HFFc6 (cell line): ENCODE data around the gene FARP1. TPM values are rescaled to one million over a fixed set of nuclear protein-coding genes. Genes with fewer than 3 reads are reported as not detected.
A peak's percentile ranks its signal among the peaks of the same experiment; 100 is the strongest.

ENCODE experiments used
- DNase-seq: peaks from one replicate; pipeline ENCODE4 v3.0.0-alpha.2; 2018
- H3K27ac Mint-ChIP-seq: 2 replicates; pipeline ENCODE4 v1.8.0; 2020; ENCODE audit warnings: mild to moderate bottlenecking, mixed read lengths
- H3K27me3 Mint-ChIP-seq: 2 replicates; pipeline ENCODE4 v1.8.0; 2021; ENCODE audit warnings: mild to moderate bottlenecking, moderate library complexity, mixed read lengths; ENCODE audit not compliant: insufficient read depth
- H3K36me3 Mint-ChIP-seq: 2 replicates; pipeline ENCODE4 v1.8.0; 2021; ENCODE audit warnings: low read depth, mixed read lengths
- H3K4me1 Mint-ChIP-seq: 2 replicates; pipeline ENCODE4 v1.8.0; 2020; ENCODE audit warnings: low read depth, mixed read lengths
- H3K4me3 Mint-ChIP-seq: 2 replicates; pipeline ENCODE4 v1.8.0; 2020; ENCODE audit warnings: mild to moderate bottlenecking, moderate library complexity, mixed read lengths
- H3K9me3 Mint-ChIP-seq: 2 replicates; pipeline ENCODE4 v1.8.0; 2020; ENCODE audit warnings: mild to moderate bottlenecking, mixed read lengths
- total RNA-seq, 6 experiments: library from RNA; stranded (reverse); fragmentation: NEBNext Ultra II Directional; extraction: Animal tissue kit (Norgen Biotek cat#: 25700); gene quantifications; 2 replicates in 1 of 6; 3 replicates in 5 of 6; pipeline ENCODE4 v1.2.3, GENCODE V29; 2021
- TF ChIP-seq, protein P1 (sequence below): fragments of 200-600 bp; sonication (generic); IDR thresholded peaks from 2 replicates; pipeline ENCODE4 v1.5.0; 2021; ENCODE audit warnings: antibody characterized with exemption, mild to moderate bottlenecking

Gene FARP1
- total RNA-seq, 6 experiments from 2014 or later: 140 to 181 (median 150) TPM

DNA sequence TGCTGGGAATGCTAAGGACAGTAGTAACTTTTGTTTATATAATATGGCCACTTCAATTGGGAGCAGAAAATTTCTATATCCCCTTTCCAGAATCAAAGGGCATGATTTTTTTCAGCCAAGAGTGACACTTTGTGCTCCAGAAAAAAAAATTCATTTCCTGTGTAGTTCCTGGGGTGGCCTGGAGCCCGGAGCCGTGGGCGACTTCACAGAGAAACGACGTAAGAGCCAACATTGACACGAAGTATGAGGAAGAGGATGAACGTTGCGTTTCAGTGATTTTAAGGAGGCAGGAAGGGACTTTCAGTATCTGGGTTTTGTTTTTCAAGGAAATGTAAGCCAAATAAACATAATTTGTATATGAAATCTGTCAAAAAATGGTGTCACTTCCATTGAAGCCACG, 246.4 kb downstream of the FARP1 start:
- Mint-ChIP-seq H3K9me3 (no peaks in the 10 kb centered on the region), H3K36me3 (peaks cover 41% of the 10 kb centered on the region), H3K4me1 (peaks cover 11% of the 10 kb centered on the region), H3K27me3 (peaks cover 9% of the 10 kb centered on the region), H3K27ac (no peak overlapping the region), H3K4me3 (no peak overlapping the region)
- TF ChIP-seq, protein P1, sequence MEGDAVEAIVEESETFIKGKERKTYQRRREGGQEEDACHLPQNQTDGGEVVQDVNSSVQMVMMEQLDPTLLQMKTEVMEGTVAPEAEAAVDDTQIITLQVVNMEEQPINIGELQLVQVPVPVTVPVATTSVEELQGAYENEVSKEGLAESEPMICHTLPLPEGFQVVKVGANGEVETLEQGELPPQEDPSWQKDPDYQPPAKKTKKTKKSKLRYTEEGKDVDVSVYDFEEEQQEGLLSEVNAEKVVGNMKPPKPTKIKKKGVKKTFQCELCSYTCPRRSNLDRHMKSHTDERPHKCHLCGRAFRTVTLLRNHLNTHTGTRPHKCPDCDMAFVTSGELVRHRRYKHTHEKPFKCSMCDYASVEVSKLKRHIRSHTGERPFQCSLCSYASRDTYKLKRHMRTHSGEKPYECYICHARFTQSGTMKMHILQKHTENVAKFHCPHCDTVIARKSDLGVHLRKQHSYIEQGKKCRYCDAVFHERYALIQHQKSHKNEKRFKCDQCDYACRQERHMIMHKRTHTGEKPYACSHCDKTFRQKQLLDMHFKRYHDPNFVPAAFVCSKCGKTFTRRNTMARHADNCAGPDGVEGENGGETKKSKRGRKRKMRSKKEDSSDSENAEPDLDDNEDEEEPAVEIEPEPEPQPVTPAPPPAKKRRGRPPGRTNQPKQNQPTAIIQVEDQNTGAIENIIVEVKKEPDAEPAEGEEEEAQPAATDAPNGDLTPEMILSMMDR: no peak
- DNase-seq: no peak

DNA sequence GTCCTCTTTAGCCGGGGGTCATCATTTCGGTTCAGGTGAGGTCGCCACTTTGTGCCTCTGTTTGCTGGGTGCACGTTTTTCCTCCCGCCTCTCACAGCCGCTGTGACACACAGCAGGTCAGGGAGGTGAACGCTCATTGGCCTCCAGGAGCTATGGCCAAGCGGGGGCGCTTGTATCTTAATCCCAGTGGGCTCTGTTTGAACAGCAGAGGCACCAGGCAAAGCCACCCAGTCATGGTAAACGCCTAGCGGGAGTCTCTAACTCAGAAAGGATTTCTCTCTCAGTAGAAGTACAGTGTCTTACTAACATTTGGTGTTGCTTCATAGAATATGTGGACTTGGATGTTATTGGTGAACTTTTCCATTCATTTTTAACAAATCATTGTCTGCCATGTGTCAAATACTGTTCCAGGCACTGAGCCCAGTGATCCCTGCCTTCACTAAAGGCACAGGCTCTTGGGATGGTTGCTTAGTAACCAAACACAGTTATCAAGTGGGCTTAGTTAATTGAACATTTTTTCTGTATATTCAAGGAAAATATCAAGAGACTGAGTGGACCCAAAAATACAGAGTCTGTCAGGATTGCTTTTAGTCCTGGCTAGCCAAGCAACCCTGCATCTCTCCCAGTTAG, 247.3 kb downstream of the FARP1 start:
- H3K4me1 Mint-ChIP-seq: peaks cover 2% of the 10 kb centered on the region
- peak; percentile 3 for DNase-seq
- H3K36me3 Mint-ChIP-seq: peaks cover 32% of the 10 kb centered on the region
- H3K9me3 Mint-ChIP-seq: no peaks in the 10 kb centered on the region
- TF ChIP-seq, protein P1: no peak
- H3K4me3 Mint-ChIP-seq: no peak overlapping the region
- H3K27ac Mint-ChIP-seq: no peak overlapping the region
- H3K27me3 Mint-ChIP-seq: peaks cover 7% of the 10 kb centered on the region

DNA sequence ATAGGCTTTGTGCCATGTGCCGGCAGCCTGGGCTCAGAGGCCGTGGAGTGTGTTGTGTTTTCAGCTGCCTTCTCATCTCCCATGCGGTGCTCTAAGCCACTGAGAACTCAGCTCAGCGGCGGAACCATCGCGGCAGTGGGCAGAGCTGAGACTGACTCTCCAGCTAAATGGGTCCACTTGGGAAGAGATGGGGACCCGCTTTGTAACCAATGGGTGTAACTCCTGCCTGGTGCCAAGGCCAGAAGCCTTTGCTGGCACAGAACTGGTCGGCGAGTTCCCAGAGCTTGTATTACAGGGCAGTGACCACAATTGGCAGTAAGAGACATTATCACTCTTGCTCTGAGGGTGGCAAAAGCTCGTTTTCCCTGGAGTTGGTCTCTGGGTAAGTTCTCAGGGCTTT, 251.0 kb downstream of the FARP1 start:
- no peak overlapping the region for H3K27ac Mint-ChIP-seq
- no peaks in the 10 kb centered on the region; the same call in none of the 2 replicates for H3K27me3 Mint-ChIP-seq
- H3K4me3 Mint-ChIP-seq: no peak overlapping the region
- no peak for DNase-seq
- TF ChIP-seq, protein P1: no peak
- no peaks in the 10 kb centered on the region for H3K9me3 Mint-ChIP-seq
- peaks cover 21% of the 10 kb centered on the region for H3K4me1 Mint-ChIP-seq
- H3K36me3 Mint-ChIP-seq: peaks cover 32% of the 10 kb centered on the region

DNA sequence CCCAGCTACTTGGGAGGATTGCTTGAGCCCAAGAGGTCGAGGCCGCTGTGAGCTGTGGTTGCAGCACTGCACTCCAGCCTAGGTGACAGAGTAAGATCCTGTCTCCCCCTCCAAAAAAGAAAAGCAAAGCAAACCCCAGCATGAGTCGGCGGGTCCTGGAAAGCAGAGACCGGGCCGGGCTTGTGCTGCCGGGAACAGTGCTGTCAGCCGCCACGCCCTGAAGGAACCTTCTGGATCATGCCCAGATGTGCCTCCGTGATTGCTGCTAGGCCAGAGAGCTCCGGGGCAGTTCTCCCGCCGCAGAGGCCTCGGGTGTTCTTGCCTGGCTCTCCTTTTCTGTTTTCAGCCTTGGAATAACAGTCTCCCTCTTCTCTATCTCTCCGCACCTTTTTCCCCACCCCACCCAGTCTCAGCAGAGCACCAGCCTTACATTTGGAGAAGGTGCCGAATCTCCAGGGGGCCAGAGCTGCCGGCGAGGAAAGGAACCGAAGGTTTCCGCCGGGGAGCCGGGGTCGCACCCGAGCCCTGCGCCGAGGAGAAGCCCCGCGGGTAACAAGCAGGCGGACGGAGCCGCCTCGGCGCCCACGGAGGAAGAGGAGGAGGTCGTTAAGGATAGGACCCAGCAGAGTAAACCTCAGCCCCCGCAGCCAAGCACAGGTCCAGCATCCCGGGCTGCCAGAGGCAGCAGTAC, 252.1 kb downstream of the FARP1 start:
- Mint-ChIP-seq H3K4me1 (peaks cover 32% of the 10 kb centered on the region), H3K27ac (no peak overlapping the region), H3K27me3 (no peaks in the 10 kb centered on the region; the same call in none of the 2 replicates), H3K36me3 (peaks cover 28% of the 10 kb centered on the region), H3K9me3 (no peaks in the 10 kb centered on the region), H3K4me3 (no peak overlapping the region)
- DNase-seq: no peak
- TF ChIP-seq, protein P1: no peak

DNA sequence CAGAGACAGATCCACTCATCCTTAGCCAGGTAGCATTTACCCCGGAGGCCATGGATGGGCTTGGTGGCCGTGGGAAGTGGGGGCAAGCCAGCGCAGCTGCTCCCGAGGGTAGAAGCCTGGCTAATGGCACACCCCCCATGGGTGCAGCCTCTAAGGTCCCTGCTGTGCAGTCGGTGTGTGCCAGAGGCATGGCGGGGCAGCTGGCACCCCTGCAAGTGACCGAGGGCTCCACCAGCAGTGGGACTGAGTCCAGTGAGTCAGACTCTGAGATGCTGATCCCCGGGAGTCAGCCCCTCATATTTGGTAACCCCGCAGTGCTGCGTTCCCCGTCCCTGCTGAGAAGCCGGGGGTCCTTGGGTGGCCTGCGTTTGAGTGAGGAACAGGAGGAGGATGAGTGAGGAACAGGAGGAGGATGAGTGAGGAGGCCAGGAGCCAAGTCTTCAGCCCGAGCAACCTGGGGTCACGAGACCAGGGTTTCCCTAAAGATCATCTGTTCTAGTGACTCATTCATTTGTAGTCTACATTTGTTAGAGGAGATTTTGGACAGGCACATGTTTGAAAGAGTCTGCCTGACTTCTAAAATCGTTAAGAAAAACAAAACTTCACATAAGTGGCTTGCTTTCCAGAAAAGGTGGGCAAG, 253.3 kb downstream of the FARP1 start:
- Mint-ChIP-seq H3K27me3 (no peaks in the 10 kb centered on the region; the same call in none of the 2 replicates), H3K4me3 (no peak overlapping the region), H3K36me3 (peaks cover 20% of the 10 kb centered on the region), H3K4me1 (peaks cover 43% of the 10 kb centered on the region), H3K9me3 (no peaks in the 10 kb centered on the region), H3K27ac (no peak overlapping the region)
- TF ChIP-seq, protein P1: no peak
- no peak for DNase-seq
